IgD-negative memory B cell (primary cell): ENCODE data around the gene FGF18. TPM values are rescaled to one million over a fixed set of nuclear protein-coding genes. Genes with fewer than 3 reads are reported as not detected.
A peak's percentile ranks its signal among the peaks of the same experiment; 100 is the strongest.

Experiments used
- H3K27ac Mint-ChIP-seq, 3 donors: one replicate each; pipeline ENCODE4 v1.8.0; 2020 to 2022; ENCODE audit warnings: mild to moderate bottlenecking in 3 of 3, mixed read lengths in 3 of 3, moderate library complexity in 1 of 3
- H3K27me3 Mint-ChIP-seq: one replicate; pipeline ENCODE4 v1.8.0; 2021; ENCODE audit warnings: mixed read lengths
- H3K36me3 Mint-ChIP-seq: one replicate; pipeline ENCODE4 v1.8.0; 2020; ENCODE audit warnings: mild to moderate bottlenecking, mixed read lengths
- H3K4me1 Mint-ChIP-seq, 3 donors: one replicate each; pipeline ENCODE4 v1.8.0; 2020 to 2022; ENCODE audit warnings: mixed read lengths in 3 of 3, mild to moderate bottlenecking in 1 of 3
- H3K4me3 Mint-ChIP-seq, 4 donors: one replicate each; pipeline ENCODE4 v1.8.0; 2020 to 2022; ENCODE audit warnings: mild to moderate bottlenecking in 4 of 4, mixed read lengths in 4 of 4, moderate library complexity in 3 of 4
- H3K9me3 Mint-ChIP-seq, 3 donors: one replicate each; pipeline ENCODE4 v1.8.0; 2020 to 2021; ENCODE audit warnings: mixed read lengths in 3 of 3, mild to moderate bottlenecking in 1 of 3
- polyA plus RNA-seq: library from polyadenylated mRNA; unstranded; fragments of 300-500 nt; fragmentation: Illumina TruSeq; gene quantifications from one replicate; pipeline ENCODE4 v1.2.3, GENCODE V29; 2021

The FGF18 gene
- polyA plus RNA-seq, 1 donor from 2014 or later, result not detected

GRCh38 chr5:171425596-171426244, 6.3 kb downstream of the FGF18 start:
- Mint-ChIP-seq H3K27me3 (peaks cover 3% of the 10 kb centered on the region), H3K27ac (no peak overlapping the region), H3K36me3 (no peaks in the 10 kb centered on the region), H3K9me3 (no peaks in the 10 kb centered on the region), H3K4me1 (peaks cover 0 to 3% (median 0%) of the 10 kb centered on the region in 3 donors), H3K4me3 (no peak overlapping the region)

GRCh38 chr5:171426266-171426665, 6.8 kb downstream of the FGF18 start:
- Mint-ChIP-seq H3K9me3 (no peaks in the 10 kb centered on the region), H3K4me3 (no peak overlapping the region), H3K4me1 (peaks cover 0 to 3% (median 0%) of the 10 kb centered on the region in 3 donors), H3K27me3 (peaks cover 1% of the 10 kb centered on the region), H3K36me3 (no peaks in the 10 kb centered on the region), H3K27ac (no peak overlapping the region)

GRCh38 chr5:171426680-171427079, 7.2 kb downstream of the FGF18 start:
- Mint-ChIP-seq H3K27ac (no peak overlapping the region), H3K36me3 (no peaks in the 10 kb centered on the region), H3K4me1 (peaks cover 0 to 3% (median 0%) of the 10 kb centered on the region in 3 donors), H3K4me3 (no peak overlapping the region), H3K27me3 (peaks cover 1% of the 10 kb centered on the region), H3K9me3 (no peaks in the 10 kb centered on the region)

GRCh38 chr5:171427318-171428167, 8.1 kb downstream of the FGF18 start:
- Mint-ChIP-seq H3K27me3 (peaks cover 1% of the 10 kb centered on the region), H3K36me3 (no peaks in the 10 kb centered on the region), H3K27ac (no peak overlapping the region), H3K4me3 (no peak overlapping the region), H3K4me1 (peaks cover 0 to 3% (median 0%) of the 10 kb centered on the region in 3 donors), H3K9me3 (no peaks in the 10 kb centered on the region)

- Mint-ChIP-seq H3K9me3 (no peaks in the 10 kb centered on the region), H3K4me1 (peaks cover 0 to 3% (median 0%) of the 10 kb centered on the region in 3 donors), H3K27ac (no peak overlapping the region), H3K27me3 (peaks cover 1% of the 10 kb centered on the region), H3K36me3 (no peaks in the 10 kb centered on the region), H3K4me3 (no peak overlapping the region)
Measured at GRCh38 chr5:171428168-171428696, 8.8 kb downstream of the FGF18 start.

GRCh38 chr5:171428809-171429542, 9.5 kb downstream of the FGF18 start:
- Mint-ChIP-seq H3K9me3 (no peaks in the 10 kb centered on the region), H3K27me3 (peaks cover 1% of the 10 kb centered on the region), H3K27ac (peak overlapping the region in 1 of 3 donors; percentile 80), H3K4me3 (no peak overlapping the region), H3K36me3 (no peaks in the 10 kb centered on the region), H3K4me1 (peaks cover 0 to 2% (median 0%) of the 10 kb centered on the region in 3 donors)

- no peaks in the 10 kb centered on the region for H3K36me3 Mint-ChIP-seq
Measured at GRCh38 chr5:171429543-171429910, 10.1 kb downstream of the FGF18 start.

GRCh38 chr5:171431251-171431777, 11.9 kb downstream of the FGF18 start:
- Mint-ChIP-seq H3K36me3 (no peaks in the 10 kb centered on the region), H3K4me1 (no peaks in the 10 kb centered on the region), H3K27ac (no peak overlapping the region), H3K9me3 (no peaks in the 10 kb centered on the region), H3K4me3 (no peak overlapping the region), H3K27me3 (peaks cover 1% of the 10 kb centered on the region)

More at GRCh38 chr5:171429543-171429910, 10.1 kb downstream of the FGF18 start:
- H3K27ac Mint-ChIP-seq, result peak overlapping the region in 1 of 3 donors; percentile 80
- H3K4me1 Mint-ChIP-seq, result no peaks in the 10 kb centered on the region
- no peaks in the 10 kb centered on the region for H3K9me3 Mint-ChIP-seq
- peak overlapping the region in 1 of 4 donors; percentile 17 for H3K4me3 Mint-ChIP-seq
- peaks cover 1% of the 10 kb centered on the region for H3K27me3 Mint-ChIP-seq

GRCh38 chr5:171432076-171432475, 12.6 kb downstream of the FGF18 start:
- Mint-ChIP-seq H3K27me3 (peaks cover 1% of the 10 kb centered on the region), H3K9me3 (no peaks in the 10 kb centered on the region)

GRCh38 chr5:171432583-171433351, 13.3 kb downstream of the FGF18 start:
- Mint-ChIP-seq H3K36me3 (no peaks in the 10 kb centered on the region), H3K4me1 (no peaks in the 10 kb centered on the region), H3K4me3 (no peak overlapping the region), H3K27ac (no peak overlapping the region), H3K27me3 (peaks cover 1% of the 10 kb centered on the region), H3K9me3 (no peaks in the 10 kb centered on the region)

More at GRCh38 chr5:171432076-171432475, 12.6 kb downstream of the FGF18 start:
- Mint-ChIP-seq H3K4me3 (no peak overlapping the region), H3K27ac (no peak overlapping the region), H3K36me3 (no peaks in the 10 kb centered on the region), H3K4me1 (no peaks in the 10 kb centered on the region)

GRCh38 chr5:171433352-171433698, 13.9 kb downstream of the FGF18 start:
- H3K9me3 Mint-ChIP-seq, result no peaks in the 10 kb centered on the region
- no peak overlapping the region for H3K27ac Mint-ChIP-seq
- no peak overlapping the region for H3K4me3 Mint-ChIP-seq
- no peaks in the 10 kb centered on the region for H3K36me3 Mint-ChIP-seq
- no peaks in the 10 kb centered on the region for H3K4me1 Mint-ChIP-seq
- peaks cover 1% of the 10 kb centered on the region for H3K27me3 Mint-ChIP-seq

GRCh38 chr5:171433982-171434676, 14.7 kb downstream of the FGF18 start:
- no peak overlapping the region for H3K27ac Mint-ChIP-seq
- H3K36me3 Mint-ChIP-seq, result no peaks in the 10 kb centered on the region
- H3K4me1 Mint-ChIP-seq, result no peaks in the 10 kb centered on the region
- no peak overlapping the region for H3K4me3 Mint-ChIP-seq
- H3K27me3 Mint-ChIP-seq, result peaks cover 1% of the 10 kb centered on the region
- no peaks in the 10 kb centered on the region for H3K9me3 Mint-ChIP-seq

GRCh38 chr5:171434874-171435273, 15.4 kb downstream of the FGF18 start:
- H3K4me1 Mint-ChIP-seq, result no peaks in the 10 kb centered on the region
- no peaks in the 10 kb centered on the region for H3K9me3 Mint-ChIP-seq
- H3K36me3 Mint-ChIP-seq, result no peaks in the 10 kb centered on the region
- peaks cover 1% of the 10 kb centered on the region for H3K27me3 Mint-ChIP-seq
- H3K27ac Mint-ChIP-seq, result no peak overlapping the region
- H3K4me3 Mint-ChIP-seq, result no peak overlapping the region

GRCh38 chr5:171435908-171436307, 16.5 kb downstream of the FGF18 start:
- H3K27ac Mint-ChIP-seq, result peak overlapping the region in 1 of 3 donors; percentile 7
- no peaks in the 10 kb centered on the region for H3K36me3 Mint-ChIP-seq
- no peaks in the 10 kb centered on the region for H3K4me1 Mint-ChIP-seq
- no peak overlapping the region for H3K4me3 Mint-ChIP-seq
- H3K9me3 Mint-ChIP-seq, result no peaks in the 10 kb centered on the region
- peaks cover 1% of the 10 kb centered on the region for H3K27me3 Mint-ChIP-seq
